Thyroid gland (tissue), 4 donors: ENCODE measurements around the gene TRIM14.

Source experiments
- POLR2A ChIP-seq, 2 donors: fragments of 450-650 bp; IDR thresholded peaks; one replicate each; pipeline ENCODE4 v1.6.1; 2017; ENCODE audit warnings: antibody characterized with exemption in 2 of 2, mild to moderate bottlenecking in 2 of 2, moderate library complexity in 1 of 2
- TF ChIP-seq, protein P1 (sequence below), 6 experiments: fragments of 200-600 bp in 3 of 6; fragments of 450-650 bp in 3 of 6; sonication (generic) in 3 of 6; IDR thresholded peaks; one replicate each; pipeline ENCODE4 v1.5.1; 2016 to 2019; ENCODE audit warnings: antibody characterized with exemption in 6 of 6, mild to moderate bottlenecking in 2 of 6, inconsistent platforms in 1 of 6, moderate library complexity in 1 of 6

GRCh38 chr9:98162613-98163012, 43.6 kb upstream of the TRIM14 start:
- TF ChIP-seq, protein P1, sequence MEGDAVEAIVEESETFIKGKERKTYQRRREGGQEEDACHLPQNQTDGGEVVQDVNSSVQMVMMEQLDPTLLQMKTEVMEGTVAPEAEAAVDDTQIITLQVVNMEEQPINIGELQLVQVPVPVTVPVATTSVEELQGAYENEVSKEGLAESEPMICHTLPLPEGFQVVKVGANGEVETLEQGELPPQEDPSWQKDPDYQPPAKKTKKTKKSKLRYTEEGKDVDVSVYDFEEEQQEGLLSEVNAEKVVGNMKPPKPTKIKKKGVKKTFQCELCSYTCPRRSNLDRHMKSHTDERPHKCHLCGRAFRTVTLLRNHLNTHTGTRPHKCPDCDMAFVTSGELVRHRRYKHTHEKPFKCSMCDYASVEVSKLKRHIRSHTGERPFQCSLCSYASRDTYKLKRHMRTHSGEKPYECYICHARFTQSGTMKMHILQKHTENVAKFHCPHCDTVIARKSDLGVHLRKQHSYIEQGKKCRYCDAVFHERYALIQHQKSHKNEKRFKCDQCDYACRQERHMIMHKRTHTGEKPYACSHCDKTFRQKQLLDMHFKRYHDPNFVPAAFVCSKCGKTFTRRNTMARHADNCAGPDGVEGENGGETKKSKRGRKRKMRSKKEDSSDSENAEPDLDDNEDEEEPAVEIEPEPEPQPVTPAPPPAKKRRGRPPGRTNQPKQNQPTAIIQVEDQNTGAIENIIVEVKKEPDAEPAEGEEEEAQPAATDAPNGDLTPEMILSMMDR (IDR thresholded peaks at IDR 0.05): no peak
- TF ChIP-seq POLR2A (IDR thresholded peaks at IDR 0.05): no peak
